Colonic mucosa (tissue), 4 donors: ENCODE measurements around the gene KLHL24. TPM values are rescaled to one million over a fixed set of nuclear protein-coding genes. Genes with fewer than 3 reads are reported as not detected.
A peak's percentile ranks its signal among the peaks of the same experiment; 100 is the strongest.
"Not testable (repeated sequence)": the region's sequence is repeated elsewhere in the genome, so short reads cannot be mapped to it uniquely, and the experiment has no call there.

Experiments used
- DNase-seq: peaks from one replicate; pipeline ENCODE4 v3.0.0-alpha.2; 2020
- H3K27ac ChIP-seq: fragments of 200-600 bp; one replicate; pipeline ENCODE4 v1.8.0; 2021
- H3K27me3 ChIP-seq: fragments of 200-600 bp; one replicate; pipeline ENCODE4 v1.8.0; 2021
- H3K36me3 ChIP-seq: fragments of 200-600 bp; one replicate; pipeline ENCODE4 v1.8.0; 2021
- H3K4me1 ChIP-seq: fragments of 200-600 bp; one replicate; pipeline ENCODE4 v1.8.0; 2021; ENCODE audit warnings: mild to moderate bottlenecking
- H3K4me3 ChIP-seq: fragments of 200-600 bp; one replicate; pipeline ENCODE4 v1.8.0; 2021
- H3K9ac ChIP-seq, 2 donors: one replicate each; pipeline ENCODE4 v1.7.0; 2013; ENCODE audit warnings: control low read depth in 2 of 2, low read depth in 2 of 2, low read length in 2 of 2
- H3K9me3 ChIP-seq: fragments of 200-600 bp; one replicate; pipeline ENCODE4 v1.8.0; 2021
- CTCF ChIP-seq: fragments of 200-600 bp; IDR thresholded peaks from one replicate; pipeline ENCODE4 v1.8.0; 2022; ENCODE audit warnings: antibody characterized with exemption, mild to moderate bottlenecking
- intact Hi-C: fragments of 100-400 bp; cut with DNase I; formaldehyde crosslinking; loops from one replicate; pipeline ENCODE4 v1.14.1; 2022
- total RNA-seq, 2 donors: library from RNA; stranded (reverse); fragmentation: NEBNext Ultra II Directional in 1 of 2; extraction: Animal tissue kit (Norgen Biotek cat#: 25700) in 1 of 2; gene quantifications; one replicate each; pipeline ENCODE4 v1.2.1, GENCODE V29; 2021
- donor health status: healthy.
- donor health status: DM: no; HTN: no; CAD: no.
- donor health status: DM: no; HTN: no; CAD: no.

KLHL24 gene
- total RNA-seq, 2 donors from 2014 or later = 25.1 to 64.2 TPM

- H3K9me3 ChIP-seq = no peaks in the 10 kb centered on the region
- no peaks in the 10 kb centered on the region for H3K27me3 ChIP-seq
- H3K9ac ChIP-seq = no peak overlapping the region
- no peak for DNase-seq
- H3K4me1 ChIP-seq = no peaks in the 10 kb centered on the region
- no peak overlapping the region for H3K27ac ChIP-seq
- no peak overlapping the region for H3K4me3 ChIP-seq
- no peak for TF ChIP-seq CTCF
- no peaks in the 10 kb centered on the region for H3K36me3 ChIP-seq
- intact Hi-C loops = no loop called here
These were observed 5.7 kb upstream of the KLHL24 start for GRCh38 chr3:183629546-183630301.

GRCh38 chr3:183631715-183632114 lies 3.7 kb upstream of the KLHL24 start:
- no peak for TF ChIP-seq CTCF
- Histone ChIP-seq H3K9ac (no peak overlapping the region), H3K9me3 (no peaks in the 10 kb centered on the region), H3K27me3 (no peaks in the 10 kb centered on the region), H3K27ac (no peak overlapping the region), H3K4me3 (no peak overlapping the region), H3K36me3 (no peaks in the 10 kb centered on the region), H3K4me1 (no peaks in the 10 kb centered on the region)
- intact Hi-C loops = no loop called here
- no peak for DNase-seq

- H3K4me1 ChIP-seq, H3K9me3 ChIP-seq, H3K4me3 ChIP-seq, intact Hi-C loops, H3K36me3 ChIP-seq, H3K9ac ChIP-seq, H3K27ac ChIP-seq, H3K27me3 ChIP-seq: not testable (repeated sequence)
- DNase-seq = peak; percentile 54
These were observed 2.7 kb upstream of the KLHL24 start for GRCh38 chr3:183632725-183633124.

- TF ChIP-seq CTCF = no peak
- no peaks in the 10 kb centered on the region for H3K36me3 ChIP-seq
- H3K4me3 ChIP-seq = no peak overlapping the region
- DNase-seq = no peak
- H3K27me3 ChIP-seq = no peaks in the 10 kb centered on the region
- intact Hi-C loops = no loop called here
- H3K4me1 ChIP-seq = peaks cover 3% of the 10 kb centered on the region
- H3K9ac ChIP-seq = peak overlapping the region; percentile 33 to 93
- peak overlapping the region; percentile 99 for H3K27ac ChIP-seq
- no peaks in the 10 kb centered on the region for H3K9me3 ChIP-seq
These were observed 716 bp upstream of the KLHL24 start for GRCh38 chr3:183634707-183635106.

- no peaks in the 10 kb centered on the region for H3K36me3 ChIP-seq
- no peak for DNase-seq
- TF ChIP-seq CTCF = no peak
- H3K4me1 ChIP-seq = peaks cover 3% of the 10 kb centered on the region
- H3K27ac ChIP-seq = peak overlapping the region; percentile 99
- H3K9me3 ChIP-seq = no peaks in the 10 kb centered on the region
- peak overlapping the region; percentile 92 for H3K4me3 ChIP-seq
- intact Hi-C loops = no loop called here
- no peaks in the 10 kb centered on the region for H3K27me3 ChIP-seq
- H3K9ac ChIP-seq = peak overlapping the region; percentile 33 to 93
These were observed 354 bp upstream of the KLHL24 start for GRCh38 chr3:183635107-183635430.

- no peak for TF ChIP-seq CTCF
- Histone ChIP-seq H3K27ac (peak overlapping the region; percentile 99), H3K9me3 (no peaks in the 10 kb centered on the region), H3K36me3 (no peaks in the 10 kb centered on the region), H3K27me3 (no peaks in the 10 kb centered on the region), H3K4me3 (peak overlapping the region; percentile 92), H3K4me1 (peaks cover 3% of the 10 kb centered on the region), H3K9ac (peak overlapping the region; percentile 93 to 97)
- peak; percentile 97 for DNase-seq
- intact Hi-C loops = no loop called here
These were observed 1.0 kb downstream of the KLHL24 start for GRCh38 chr3:183636221-183637105.
